Esophagus muscularis mucosa (tissue), 4 donors: ENCODE results near the gene PRKCE. TPM values are rescaled to one million over a fixed set of nuclear protein-coding genes. Genes with fewer than 3 reads are reported as not detected.

ENCODE experiments used
- DNase-seq: peaks from one replicate; pipeline ENCODE4 v3.0.0-alpha.2; 2017; ENCODE audit errors: extremely low spot score
- H3K27ac ChIP-seq, 4 donors: fragments of 200-600 bp; sonication (generic); replicated peaks in 1 of 4; 1 replicate in 3 of 4; 2 replicates in 1 of 4; pipeline ENCODE4 v1.5.1; 2016 to 2019; ENCODE audit warnings: mild to moderate bottlenecking in 1 of 4
- H3K27me3 ChIP-seq, 4 donors: fragments of 200-600 bp; sonication (generic); one replicate each; pipeline versions ENCODE4 v1.5.1 to v1.6.0; 2016 to 2019
- H3K36me3 ChIP-seq, 4 donors: fragments of 200-600 bp; sonication (generic); one replicate each; pipeline ENCODE4 v1.5.1; 2016 to 2019
- H3K4me1 ChIP-seq, 4 donors: fragments of 200-600 bp; sonication (generic); one replicate each; pipeline ENCODE4 v1.5.1; 2016 to 2019
- H3K4me3 ChIP-seq, 4 donors: fragments of 200-600 bp; sonication (generic); 1 replicate in 2 of 4; 2 replicates in 2 of 4; pipeline ENCODE4 v1.5.1; 2016 to 2019; ENCODE audit warnings: mild to moderate bottlenecking in 4 of 4, moderate library complexity in 1 of 4
- H3K9me3 ChIP-seq, 4 donors: fragments of 200-600 bp; sonication (generic); 1 replicate in 3 of 4; 2 replicates in 1 of 4; pipeline ENCODE4 v1.5.1; 2016 to 2019
- CTCF ChIP-seq, 3 experiments: fragments of 200-600 bp in 2 of 3; fragments of 450-650 bp in 1 of 3; sonication (generic) in 2 of 3; IDR thresholded peaks; one replicate each; pipeline ENCODE4 v1.5.1; 2017 to 2019; ENCODE audit warnings: antibody characterized with exemption in 3 of 3, mild to moderate bottlenecking in 2 of 3, moderate library complexity in 1 of 3
- EP300 ChIP-seq: sonication (generic); formaldehyde crosslinking; IDR thresholded peaks from one replicate; pipeline ENCODE4 v1.6.1; 2017; ENCODE audit warnings: antibody characterized with exemption
- POLR2A ChIP-seq: fragments of 450-650 bp; IDR thresholded peaks from one replicate; pipeline ENCODE4 v1.6.1; 2017; ENCODE audit warnings: antibody characterized with exemption, moderate library complexity, mild to moderate bottlenecking, low read depth
- POLR2AphosphoS5 ChIP-seq, 2 donors: sonication (generic); formaldehyde crosslinking; IDR thresholded peaks; one replicate each; pipeline ENCODE4 v1.6.1; 2017; ENCODE audit warnings: antibody characterized with exemption in 2 of 2
- WGBS: methylation state at CpG from one replicate; pipeline ENCODE4 v1.1.5; 2018; 5-methylcytosine and 5-hydroxymethylcytosine counted together
- intact Hi-C: fragments of 100-400 bp; cut with DNase I; formaldehyde crosslinking; loops from one replicate; pipeline ENCODE4 v1.15.1; 2023
- total RNA-seq, 4 donors: library from RNA; depleted of rRNA; stranded (reverse); fragments of >200 nt; gene quantifications; one replicate each; pipeline versions ENCODE4 v1.1.0 to v1.2.1, GENCODE V29; 2016

Gene PRKCE
- total RNA-seq, 4 donors from 2014 or later, result 11.6 to 21.1 (median 13.0) TPM

GRCh38 chr2:45753381-45753780 lies 101.9 kb downstream of the PRKCE start:
- WGBS, result 97% methylated on average over 4 of the region's 4 CpGs
- Histone ChIP-seq H3K4me1 (peaks cover 0 to 39% (median 19%) of the 10 kb centered on the region in 4 donors), H3K27ac (no peak overlapping the region), H3K9me3 (no peaks in the 10 kb centered on the region), H3K4me3 (no peak overlapping the region), H3K36me3 (no peaks in the 10 kb centered on the region), H3K27me3 (no peaks in the 10 kb centered on the region)
- intact Hi-C loops, result no loop called here
- no peak for TF ChIP-seq POLR2AphosphoS5 (IDR thresholded peaks at IDR 0.05)
- no peak for TF ChIP-seq CTCF (IDR thresholded peaks at IDR 0.05)
- TF ChIP-seq POLR2A, result no peak
- no peak for TF ChIP-seq EP300
- DNase-seq, result no peak

DNA sequence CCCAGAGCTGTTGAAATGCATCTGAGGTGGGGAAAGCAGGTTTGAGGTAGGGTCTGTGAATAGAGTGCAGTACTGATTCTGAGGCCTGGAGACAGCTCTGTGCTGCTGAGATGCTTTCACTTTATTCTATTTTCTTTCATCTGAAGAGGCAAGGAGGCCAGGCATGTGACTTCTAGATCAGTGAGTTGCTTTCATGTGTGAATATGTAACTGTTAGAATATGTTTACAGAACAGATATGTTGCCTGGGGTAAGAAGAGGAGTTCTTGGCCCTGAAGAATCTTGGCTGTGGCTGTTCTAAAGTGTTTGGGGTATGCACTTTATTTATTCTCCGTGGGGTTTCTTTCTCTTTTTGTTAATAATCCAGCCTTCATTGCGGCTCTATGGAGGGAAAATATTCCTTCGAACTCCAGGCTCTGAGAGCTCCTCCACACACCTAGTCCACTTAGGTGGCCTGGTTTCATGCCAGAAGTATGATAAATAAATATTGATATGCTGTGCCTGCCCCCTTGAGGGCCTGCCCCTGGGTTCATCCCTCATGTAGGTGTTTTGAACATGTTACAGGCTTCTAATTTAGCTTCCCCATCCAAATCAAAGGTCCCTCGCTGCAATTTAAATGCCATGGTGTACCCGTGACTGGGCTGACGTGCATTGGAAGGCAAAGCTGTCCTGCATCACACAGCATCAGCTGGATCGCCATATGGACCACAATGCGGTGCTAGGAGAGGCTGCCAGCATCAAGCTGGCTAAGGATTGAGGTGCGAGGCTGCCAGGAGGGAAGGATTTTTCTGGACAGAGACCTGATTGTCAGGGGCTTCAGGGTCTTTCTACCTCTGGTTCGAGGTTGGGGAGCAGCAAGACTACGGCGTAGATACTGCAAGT lies 102.9 kb downstream of the PRKCE start:
- Histone ChIP-seq H3K27ac (no peak overlapping the region), H3K27me3 (no peaks in the 10 kb centered on the region), H3K4me3 (no peak overlapping the region), H3K36me3 (no peaks in the 10 kb centered on the region), H3K4me1 (peaks cover 3 to 49% (median 24%) of the 10 kb centered on the region in 4 donors), H3K9me3 (no peaks in the 10 kb centered on the region)
- TF ChIP-seq CTCF (IDR thresholded peaks at IDR 0.05) (no peak), POLR2AphosphoS5 (IDR thresholded peaks at IDR 0.05) (no peak), POLR2A (no peak), EP300 (no peak)
- DNase-seq, result no peak
- WGBS, result 59% methylated on average over 12 of the region's 12 CpGs
- intact Hi-C loops, result no loop called here

- intact Hi-C loops, result no loop called here
- no peak for TF ChIP-seq POLR2A
- TF ChIP-seq POLR2AphosphoS5 (IDR thresholded peaks at IDR 0.05), result no peak
- TF ChIP-seq EP300, result no peak
- TF ChIP-seq CTCF (IDR thresholded peaks at IDR 0.05), result no peak
- 90% methylated on average over 8 of the region's 8 CpGs for WGBS
Observed at GRCh38 chr2:45755585-45756335, 104.3 kb downstream of the PRKCE start.

GRCh38 chr2:45758018-45758417 lies 106.5 kb downstream of the PRKCE start:
- 100% methylated on average over 1 of the region's 1 CpG for WGBS
- peaks cover 11 to 52% (median 29%) of the 10 kb centered on the region in 4 donors for H3K4me1 ChIP-seq
- no peak for DNase-seq
- H3K36me3 ChIP-seq, result no peaks in the 10 kb centered on the region
- TF ChIP-seq EP300 (no peak), POLR2AphosphoS5 (IDR thresholded peaks at IDR 0.05) (no peak), CTCF (IDR thresholded peaks at IDR 0.05) (no peak), POLR2A (no peak)
- no peaks in the 10 kb centered on the region for H3K27me3 ChIP-seq
- H3K4me3 ChIP-seq, result no peak overlapping the region
- intact Hi-C loops, result no loop called here
- H3K27ac ChIP-seq, result no peak overlapping the region
- H3K9me3 ChIP-seq, result no peaks in the 10 kb centered on the region

More at GRCh38 chr2:45755585-45756335, 104.3 kb downstream of the PRKCE start:
- H3K4me3 ChIP-seq, result no peak overlapping the region
- H3K4me1 ChIP-seq, result peaks cover 11 to 56% (median 29%) of the 10 kb centered on the region in 4 donors
- H3K27ac ChIP-seq, result no peak overlapping the region
- no peak for DNase-seq
- H3K27me3 ChIP-seq, result no peaks in the 10 kb centered on the region
- no peaks in the 10 kb centered on the region for H3K36me3 ChIP-seq
- no peaks in the 10 kb centered on the region for H3K9me3 ChIP-seq
